Measurements from ENCODE around the gene CCDC180. TPM values are rescaled to one million over a fixed set of nuclear protein-coding genes. Genes with fewer than 3 reads are reported as not detected.

Gene CCDC180
- total and polyA plus RNA-seq, 9 donors: 3.6 to 11.7 (median 7.4) TPM

DNA sequence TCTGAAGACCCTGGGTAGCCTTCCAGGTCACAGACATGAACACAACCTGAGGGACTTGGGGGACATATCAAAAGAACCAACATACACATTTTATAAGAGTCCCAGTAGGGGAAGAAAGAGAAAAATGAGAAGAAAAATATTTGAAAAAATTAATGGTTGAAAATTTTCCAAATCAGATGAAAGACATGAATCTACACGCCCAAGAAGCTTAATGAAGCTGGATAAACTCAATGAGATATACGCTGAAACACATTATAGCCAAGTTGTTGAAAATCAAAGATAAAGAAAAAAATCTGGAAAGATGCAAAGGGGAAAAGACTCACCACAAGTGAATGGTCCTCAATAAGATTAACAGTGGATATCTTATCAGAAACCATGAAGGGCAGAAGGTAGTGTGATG lies 9.6 kb upstream of the CCDC180 start:
- 68 to 99% (median 71%) methylated on average over 2 of the region's 2 CpGs for WGBS, 3 donors
- H3K27me3 ChIP-seq: no peaks in the 10 kb centered on the region
- H3K4me3 ChIP-seq: no peak overlapping the region
- H3K4me1 ChIP-seq (ENCODE audit: insufficient read depth): no peaks in the 10 kb centered on the region
- H3K9me3 ChIP-seq: no peaks in the 10 kb centered on the region
- H3K36me3 ChIP-seq: no peaks in the 10 kb centered on the region
- no peak for DNase-seq
- no peak overlapping the region for H3K27ac ChIP-seq
- TF ChIP-seq, protein P1, sequence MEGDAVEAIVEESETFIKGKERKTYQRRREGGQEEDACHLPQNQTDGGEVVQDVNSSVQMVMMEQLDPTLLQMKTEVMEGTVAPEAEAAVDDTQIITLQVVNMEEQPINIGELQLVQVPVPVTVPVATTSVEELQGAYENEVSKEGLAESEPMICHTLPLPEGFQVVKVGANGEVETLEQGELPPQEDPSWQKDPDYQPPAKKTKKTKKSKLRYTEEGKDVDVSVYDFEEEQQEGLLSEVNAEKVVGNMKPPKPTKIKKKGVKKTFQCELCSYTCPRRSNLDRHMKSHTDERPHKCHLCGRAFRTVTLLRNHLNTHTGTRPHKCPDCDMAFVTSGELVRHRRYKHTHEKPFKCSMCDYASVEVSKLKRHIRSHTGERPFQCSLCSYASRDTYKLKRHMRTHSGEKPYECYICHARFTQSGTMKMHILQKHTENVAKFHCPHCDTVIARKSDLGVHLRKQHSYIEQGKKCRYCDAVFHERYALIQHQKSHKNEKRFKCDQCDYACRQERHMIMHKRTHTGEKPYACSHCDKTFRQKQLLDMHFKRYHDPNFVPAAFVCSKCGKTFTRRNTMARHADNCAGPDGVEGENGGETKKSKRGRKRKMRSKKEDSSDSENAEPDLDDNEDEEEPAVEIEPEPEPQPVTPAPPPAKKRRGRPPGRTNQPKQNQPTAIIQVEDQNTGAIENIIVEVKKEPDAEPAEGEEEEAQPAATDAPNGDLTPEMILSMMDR (IDR thresholded peaks at IDR 0.05): no peak
- TF ChIP-seq EP300 (IDR thresholded peaks at IDR 0.05) (no peak), POLR2A (IDR thresholded peaks at IDR 0.05) (no peak)
- intact Hi-C loops (cut with DNase I): no loop called here

- TF ChIP-seq EP300 (IDR thresholded peaks at IDR 0.05) (no peak), POLR2A (IDR thresholded peaks at IDR 0.05) (no peak)
- TF ChIP-seq, protein P1 (IDR thresholded peaks at IDR 0.05): no peak
- H3K27me3 ChIP-seq: no peaks in the 10 kb centered on the region
- no peak overlapping the region for H3K4me3 ChIP-seq
- DNase-seq: no peak
- 67 to 82% (median 81%) methylated on average over 2 of the region's 2 CpGs for WGBS, 3 donors
- no peak overlapping the region for H3K27ac ChIP-seq
- no peaks in the 10 kb centered on the region for H3K4me1 ChIP-seq (ENCODE audit: insufficient read depth)
- no peaks in the 10 kb centered on the region for H3K9me3 ChIP-seq
- no peaks in the 10 kb centered on the region for H3K36me3 ChIP-seq
- intact Hi-C loops (cut with DNase I): no loop called here
Measured at GRCh38 chr9:97299809-97300414, 7.5 kb upstream of the CCDC180 start.

- intact Hi-C loops (cut with DNase I): no loop called here
- no peaks in the 10 kb centered on the region for H3K27me3 ChIP-seq
- no peak overlapping the region for H3K27ac ChIP-seq
- DNase-seq: no peak
- no peaks in the 10 kb centered on the region for H3K4me1 ChIP-seq (ENCODE audit: insufficient read depth)
- H3K36me3 ChIP-seq: no peaks in the 10 kb centered on the region
- no peaks in the 10 kb centered on the region for H3K9me3 ChIP-seq
- 98 to 100% (median 100%) methylated on average over 1 of the region's 1 CpG for WGBS, 3 donors
- H3K4me3 ChIP-seq: no peak overlapping the region
- TF ChIP-seq EP300 (IDR thresholded peaks at IDR 0.05) (no peak), POLR2A (IDR thresholded peaks at IDR 0.05) (no peak)
- TF ChIP-seq, protein P1 (IDR thresholded peaks at IDR 0.05): no peak
Measured at GRCh38 chr9:97300586-97300985, 6.9 kb upstream of the CCDC180 start.

DNA sequence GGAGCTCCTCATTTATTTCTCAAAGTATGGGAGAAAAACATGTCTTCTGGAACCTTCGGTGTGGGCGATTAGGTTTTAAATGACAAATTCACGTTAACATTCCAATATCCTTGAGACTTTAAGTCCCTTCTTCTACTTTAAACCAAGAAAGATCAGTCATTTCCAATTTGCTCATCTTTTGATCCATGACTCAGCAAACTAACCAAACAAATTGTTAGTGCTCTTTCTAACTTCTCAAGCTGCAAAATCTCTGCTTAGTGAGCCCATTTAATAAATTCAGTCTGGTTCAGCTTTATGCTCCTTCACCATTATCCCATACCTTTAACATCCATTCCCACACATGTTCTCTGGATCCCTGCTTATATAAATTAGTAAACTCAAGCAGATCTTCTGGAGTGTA lies 5.5 kb upstream of the CCDC180 start:
- H3K27ac ChIP-seq: no peak overlapping the region
- no peaks in the 10 kb centered on the region for H3K36me3 ChIP-seq
- no peaks in the 10 kb centered on the region for H3K27me3 ChIP-seq
- TF ChIP-seq, protein P1 (IDR thresholded peaks at IDR 0.05): no peak
- TF ChIP-seq POLR2A (IDR thresholded peaks at IDR 0.05) (no peak), EP300 (IDR thresholded peaks at IDR 0.05) (no peak)
- no peak for DNase-seq
- no peak overlapping the region for H3K4me3 ChIP-seq
- peaks cover 3% of the 10 kb centered on the region for H3K4me1 ChIP-seq (ENCODE audit: insufficient read depth)
- H3K9me3 ChIP-seq: no peaks in the 10 kb centered on the region
- 94 to 99% (median 98%) methylated on average over 3 of the region's 3 CpGs for WGBS, 3 donors
- intact Hi-C loops (cut with DNase I): no loop called here

Data from ovary (tissue), 9 donors.